IMR-90 (cell line): ENCODE measurements around the gene PRR23C. TPM values are rescaled to one million over a fixed set of nuclear protein-coding genes. Genes with fewer than 3 reads are reported as not detected.

Source experiments
- ATAC-seq: fragments of 200-7000 bp; cut with Tn5 transposase; 2 replicates; pipeline ENCODE4 v1.9.1; 2020; ENCODE audit warnings: low read depth, mild to moderate bottlenecking, moderate library complexity
- Bru-seq: library from RNA; stranded (reverse); fragments of 400-500 nt; gene quantifications from one replicate; lab custom pipeline; 2021; lab: Mats Ljungman, UMichigan
- BruChase-seq, 2 experiments: library from RNA; stranded (reverse); fragments of 400-500 nt; gene quantifications; one replicate each; lab custom pipeline; 2021; lab: Mats Ljungman, UMichigan
- BruUV-seq: library from RNA; stranded (reverse); fragments of 400-500 nt; replicated peaks from 2 replicates; lab custom pipeline; 2021; lab: Mats Ljungman, UMichigan
- CTCF ChIA-PET: fragments of 300-600 bp; formaldehyde crosslinking; extraction: SDS; loops from one replicate; lab custom pipeline; 2021; ENCODE audit warnings: antibody characterized with exemption; lab: Yijun Ruan, JAX
- POLR2A ChIA-PET: fragments of 300-600 bp; sonication (Branson Sonifier 250); formaldehyde crosslinking; loops from one replicate; lab custom pipeline; 2022; ENCODE audit warnings: antibody characterized with exemption; ENCODE audit not compliant: unreplicated experiment; lab: Charles Lee
- DNase-seq: peaks from one replicate; pipeline ENCODE4 v3.0.0; 2013
- H2AFZ ChIP-seq: replicated peaks from 2 replicates; pipeline ENCODE3; 2013; ENCODE audit warnings: low read length, mild to moderate bottlenecking; ENCODE audit not compliant: poor library complexity
- H2AK5ac ChIP-seq: 2 replicates; pipeline ENCODE4 v1.6.1; 2013; ENCODE audit warnings: low read depth, low read length, inconsistent platforms
- H2AK9ac ChIP-seq: replicated peaks from 2 replicates; pipeline ENCODE3; 2013; ENCODE audit warnings: mild to moderate bottlenecking, low read depth, low read length, moderate library complexity; ENCODE audit not compliant: poor library complexity
- H2BK120ac ChIP-seq: 2 replicates; pipeline ENCODE4 v1.6.1; 2013; ENCODE audit warnings: low read depth, low read length, inconsistent platforms
- H2BK15ac ChIP-seq: 3 replicates; pipeline ENCODE4 v1.6.1; 2013; ENCODE audit warnings: low read depth, low read length, inconsistent platforms
- H2BK20ac ChIP-seq: 2 replicates; pipeline ENCODE4 v1.6.1; 2013; ENCODE audit warnings: low read depth, mild to moderate bottlenecking, inconsistent platforms, low read length, moderate library complexity
- H2BK5ac ChIP-seq: 2 replicates; pipeline ENCODE4 v1.6.1; 2013; ENCODE audit warnings: mild to moderate bottlenecking, low read depth, low read length, inconsistent platforms; ENCODE audit not compliant: poor library complexity, severe bottlenecking
- H3K14ac ChIP-seq: replicated peaks from 2 replicates; pipeline ENCODE4 v1.6.1; 2013; ENCODE audit warnings: low read depth, low read length, inconsistent platforms
- H3K18ac ChIP-seq: 2 replicates; pipeline ENCODE4 v1.6.1; 2013; ENCODE audit warnings: low read depth, low read length, control low read depth
- H3K23ac ChIP-seq: 2 replicates; pipeline ENCODE4 v1.6.1; 2013; ENCODE audit warnings: low read depth, low read length, inconsistent platforms
- H3K27ac ChIP-seq: 2 replicates; pipeline ENCODE4 v1.5.1; 2013; ENCODE audit warnings: mild to moderate bottlenecking, control low read depth, low read length; ENCODE audit not compliant: insufficient read depth
- H3K27me3 ChIP-seq: 2 replicates; pipeline ENCODE4 v1.6.1; 2013; ENCODE audit warnings: low read length; ENCODE audit not compliant: control insufficient read depth, insufficient read depth
- H3K36me3 ChIP-seq: 2 replicates; pipeline ENCODE4 v1.6.1; 2013; ENCODE audit warnings: low read length, mixed read lengths; ENCODE audit not compliant: control insufficient read depth, insufficient read depth
- H3K4ac ChIP-seq: 2 replicates; pipeline ENCODE4 v1.6.1; 2013; ENCODE audit warnings: low read depth, low read length, inconsistent platforms
- H3K4me1 ChIP-seq: 2 replicates; pipeline ENCODE4 v1.6.1; 2013; ENCODE audit warnings: low read length, mixed read lengths; ENCODE audit not compliant: control insufficient read depth, insufficient read depth
- H3K4me2 ChIP-seq: 2 replicates; pipeline ENCODE4 v1.6.1; 2013; ENCODE audit warnings: low read depth, mild to moderate bottlenecking, control low read depth, low read length, moderate library complexity
- H3K4me3 ChIP-seq: 2 replicates; pipeline ENCODE4 v1.5.1; 2013; ENCODE audit warnings: low read depth, mild to moderate bottlenecking, control low read depth, low read length, moderate library complexity; ENCODE audit not compliant: insufficient read depth
- H3K56ac ChIP-seq: 2 replicates; pipeline ENCODE4 v1.6.1; 2013; ENCODE audit warnings: low read length, inconsistent platforms; ENCODE audit not compliant: insufficient read depth; ENCODE audit errors: extremely low read depth
- H3K79me1 ChIP-seq, 2 experiments: 2 replicates each; pipeline ENCODE4 v1.6.1; 2013; ENCODE audit warnings: low read length in 2 of 2, inconsistent platforms in 1 of 2, low read depth in 1 of 2
- H3K9ac ChIP-seq: 2 replicates; pipeline ENCODE4 v1.6.1; 2013; ENCODE audit warnings: low read depth, low read length, control low read depth
- H3K9me1 ChIP-seq: 2 replicates; pipeline ENCODE4 v1.6.1; 2013; ENCODE audit warnings: low read length, inconsistent platforms; ENCODE audit not compliant: insufficient read depth
- H3K9me3 ChIP-seq: 2 replicates; pipeline ENCODE4 v1.6.1; 2013; ENCODE audit warnings: low read length; ENCODE audit not compliant: control insufficient read depth, insufficient read depth
- H4K20me1 ChIP-seq: 2 replicates; pipeline ENCODE4 v1.6.1; 2013; ENCODE audit warnings: low read length, inconsistent platforms; ENCODE audit not compliant: insufficient read depth
- H4K5ac ChIP-seq: 2 replicates; pipeline ENCODE4 v1.6.1; 2013; ENCODE audit warnings: mild to moderate bottlenecking, low read depth, low read length, control low read depth
- H4K8ac ChIP-seq, 2 experiments: 2 replicates each; pipeline ENCODE4 v1.6.1; 2013; ENCODE audit warnings: low read depth in 2 of 2, low read length in 2 of 2, control low read depth in 1 of 2, inconsistent platforms in 1 of 2
- H4K91ac ChIP-seq: 2 replicates; pipeline ENCODE4 v1.6.1; 2013; ENCODE audit warnings: low read depth, low read length, inconsistent platforms; ENCODE audit not compliant: insufficient read depth
- BHLHE40 ChIP-seq: fragments of 150-350 bp; IDR thresholded peaks from 2 replicates; pipeline ENCODE4 v1.6.1; 2016; ENCODE audit warnings: mild to moderate bottlenecking, low read depth, low read length
- CHD1 ChIP-seq: IDR thresholded peaks from 2 replicates; pipeline ENCODE4 v1.6.1; 2012; ENCODE audit warnings: low read depth, low read length, improper control_type of control experiment
- ELK1 ChIP-seq: fragments of 150-350 bp; IDR thresholded peaks from 2 replicates; pipeline ENCODE4 v1.6.1; 2016; ENCODE audit warnings: low read depth, mild to moderate bottlenecking, low read length, moderate library complexity, borderline replicate concordance
- MAFK ChIP-seq: IDR thresholded peaks from 2 replicates; pipeline ENCODE4 v1.6.1; 2012; ENCODE audit warnings: low read depth, low read length, improper control_type of control experiment
- MAZ ChIP-seq: IDR thresholded peaks from 2 replicates; pipeline ENCODE4 v1.6.1; 2012; ENCODE audit warnings: low read depth, mild to moderate bottlenecking, low read length, improper control_type of control experiment, moderate library complexity, borderline replicate concordance
- NFE2L2 ChIP-seq: fragments of 150-350 bp; IDR thresholded peaks from 2 replicates; pipeline ENCODE4 v1.6.1; 2016; ENCODE audit warnings: low read depth, mild to moderate bottlenecking, low read length
- POLR2A ChIP-seq: IDR thresholded peaks from 2 replicates; pipeline ENCODE4 v1.6.1; 2012; ENCODE audit warnings: mild to moderate bottlenecking, low read depth, low read length
- RAD21 ChIP-seq: IDR thresholded peaks from 2 replicates; pipeline ENCODE4 v1.6.1; 2012; ENCODE audit warnings: low read length, improper control_type of control experiment
- RFX5 ChIP-seq: IDR thresholded peaks from 2 replicates; pipeline ENCODE4 v1.8.0; 2012; ENCODE audit warnings: low read depth, mild to moderate bottlenecking, low read length, moderate library complexity
- WGBS, 2 experiments: methylation state at CpG; one replicate each; pipeline versions ENCODE4 v1.1.5 to v1.1.7; 2013; ENCODE audit warnings: missing lambda C conversion rate in 2 of 2; ENCODE audit not compliant: insufficient read length in 1 of 2; ENCODE audit errors: extremely low coverage in 2 of 2; 5-methylcytosine and 5-hydroxymethylcytosine counted together
- dilution Hi-C: fragments of 300-500 bp; cut with HindIII; formaldehyde crosslinking; loops from one replicate; pipeline ENCODE4 v1.14.3; 2018; ENCODE audit warnings: low sequenced_read_pairs; ENCODE audit not compliant: unreplicated experiment
- in situ Hi-C: fragments of 300-500 bp; cut with MboI; formaldehyde crosslinking; loops from 3 replicates; pipeline ENCODE4 v1.14.3; 2019; ENCODE audit warnings: low sequenced_read_pairs, inconsistent platforms, mixed read lengths
- intact Hi-C: fragments of 100-400 bp; cut with micrococcal nuclease; formaldehyde crosslinking; loops from 2 replicates; pipeline ENCODE4 v1.10.0; 2022
- long read RNA-seq: library from polyadenylated mRNA; unstranded; transcript quantifications from one replicate; pipeline ENCODE4 v2.0.0, GENCODE V29; 2021; ENCODE audit not compliant: unreplicated experiment
- polyA plus RNA-seq, 3 experiments: library from polyadenylated mRNA; depleted of rRNA; stranded (reverse); fragments of >200 nt; gene quantifications; 2 replicates each; pipeline ENCODE4 v1.2.3, GENCODE V29; 2012; ENCODE audit warnings: low replicate concordance in 1 of 3
- total RNA-seq: library from RNA; depleted of rRNA; stranded (reverse); fragments of >200 nt; gene quantifications from 2 replicates; pipeline ENCODE4 v1.2.3, GENCODE V29; 2012; rRNA removed
- TF ChIP-seq, protein P1 (sequence below): conservative IDR thresholded peaks from 2 replicates; pipeline ENCODE4 v1.5.1; 2012; ENCODE audit warnings: mild to moderate bottlenecking, low read depth, low read length, improper control_type of control experiment

Gene PRR23C
- not detected in 2 replicates for total RNA-seq
- not detected in 2 replicates for polyA plus RNA-seq (2012; rRNA removed)
- not detected in 2 replicates for polyA plus RNA-seq (2012; cell fraction: cytosol; rRNA removed)
- not detected in 2 replicates for polyA plus RNA-seq (2012; cell fraction: nucleus; rRNA removed; ENCODE audit: low replicate concordance)
- not detected for Bru-seq, nascent RNA
- not detected for BruChase-seq, experiment 1, labeled RNA remaining after a 6-hour chase
- not detected for BruChase-seq, experiment 2, labeled RNA remaining after a 2-hour chase
- long read RNA-seq = 0 reads

DNA sequence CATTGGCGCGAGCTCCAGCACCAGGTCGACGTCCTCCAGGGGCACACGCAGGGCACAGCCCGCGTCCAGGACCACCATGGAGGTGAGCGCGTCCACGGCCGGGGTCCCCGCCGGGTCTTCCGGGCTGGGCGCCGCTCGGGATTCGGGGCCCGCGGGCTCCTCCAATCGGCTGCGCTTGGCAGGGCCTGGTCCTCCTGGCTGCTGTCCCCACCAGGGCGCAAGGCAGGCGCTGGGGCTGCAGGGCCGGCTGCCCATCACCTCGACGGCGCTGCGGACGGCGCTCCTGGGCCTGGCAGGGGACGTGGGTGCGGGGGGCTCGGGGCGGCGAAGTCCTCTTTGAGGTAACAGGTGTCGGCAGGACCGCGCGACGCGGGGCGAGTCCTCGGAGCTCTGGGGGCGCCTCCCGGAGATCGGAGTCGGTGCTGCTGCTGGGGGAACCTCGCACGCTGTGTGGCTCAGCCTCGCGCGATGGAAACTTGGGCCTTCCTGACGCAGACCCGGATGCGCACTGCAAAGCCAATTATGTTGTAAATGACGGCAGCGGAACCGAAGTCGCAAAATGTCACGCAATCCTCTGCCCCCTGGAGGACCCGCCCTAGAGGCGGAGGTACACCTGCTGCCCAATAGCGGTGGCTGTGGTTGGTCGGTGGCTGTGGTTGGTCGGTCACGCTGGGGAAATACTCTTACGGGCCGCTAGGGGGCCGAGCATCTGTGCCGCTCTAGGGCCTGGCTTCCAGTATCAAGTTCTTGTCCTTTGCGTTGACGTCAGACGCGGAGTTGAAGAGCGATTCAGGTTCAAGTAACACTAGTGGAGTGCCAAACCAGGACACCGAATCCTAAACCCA lies at the start of gene PRR23C:
Gene PRR23C (minus strand): TSS at position 527 of the 845 bp plus-strand sequence. CDS start 272 bp downstream, at position 255.
- DNase-seq (no peak), ATAC-seq (no peak)
- Histone ChIP-seq H3K4ac (no peak within 1 kb of the TSS), H4K8ac (no peak within 1 kb of the TSS), H3K4me2 (no peak within 1 kb of the TSS), H3K18ac (no peak within 1 kb of the TSS), H4K91ac (no peak within 1 kb of the TSS), H3K56ac (no peak within 1 kb of the TSS), H2AK9ac (no peak within 1 kb of the TSS), H3K9me1 (no peaks in the 10 kb centered on the region), H2BK5ac (no peak within 1 kb of the TSS), H3K4me3 (no peak within 1 kb of the TSS), H3K79me1 (no peaks in the 10 kb centered on the region), H2AK5ac (no peak within 1 kb of the TSS), H2AFZ (no peak within 1 kb of the TSS), H4K5ac (no peak within 1 kb of the TSS), H2BK120ac (no peak within 1 kb of the TSS), H3K4me1 (no peaks in the 10 kb centered on the region), H3K23ac (no peak within 1 kb of the TSS), H2BK20ac (no peak within 1 kb of the TSS), H3K9me3 (peaks cover 10% of the 10 kb centered on the region; the same call in 1 of the 2 replicates), H3K36me3 (no peaks in the 10 kb centered on the region), H2BK15ac (no peak within 1 kb of the TSS), H3K27me3 (no peaks in the 10 kb centered on the region), H3K9ac (no peak within 1 kb of the TSS), H3K14ac (no peak within 1 kb of the TSS), H3K27ac (no peak within 1 kb of the TSS), H4K20me1 (no peaks in the 10 kb centered on the region)
- BruUV-seq = no TSS peak
- 69% methylated on average over 41 of the region's 77 CpGs; no CpG with 5 or more reads in 1 of the 2 experiments for WGBS, 2 experiments
- intact Hi-C loops = no loop called here
- dilution Hi-C loops = no loop called here
- POLR2A ChIA-PET = no interaction called here
- in situ Hi-C loops = no loop called here
- CTCF ChIA-PET = no interaction called here
- TF ChIP-seq, protein P1, sequence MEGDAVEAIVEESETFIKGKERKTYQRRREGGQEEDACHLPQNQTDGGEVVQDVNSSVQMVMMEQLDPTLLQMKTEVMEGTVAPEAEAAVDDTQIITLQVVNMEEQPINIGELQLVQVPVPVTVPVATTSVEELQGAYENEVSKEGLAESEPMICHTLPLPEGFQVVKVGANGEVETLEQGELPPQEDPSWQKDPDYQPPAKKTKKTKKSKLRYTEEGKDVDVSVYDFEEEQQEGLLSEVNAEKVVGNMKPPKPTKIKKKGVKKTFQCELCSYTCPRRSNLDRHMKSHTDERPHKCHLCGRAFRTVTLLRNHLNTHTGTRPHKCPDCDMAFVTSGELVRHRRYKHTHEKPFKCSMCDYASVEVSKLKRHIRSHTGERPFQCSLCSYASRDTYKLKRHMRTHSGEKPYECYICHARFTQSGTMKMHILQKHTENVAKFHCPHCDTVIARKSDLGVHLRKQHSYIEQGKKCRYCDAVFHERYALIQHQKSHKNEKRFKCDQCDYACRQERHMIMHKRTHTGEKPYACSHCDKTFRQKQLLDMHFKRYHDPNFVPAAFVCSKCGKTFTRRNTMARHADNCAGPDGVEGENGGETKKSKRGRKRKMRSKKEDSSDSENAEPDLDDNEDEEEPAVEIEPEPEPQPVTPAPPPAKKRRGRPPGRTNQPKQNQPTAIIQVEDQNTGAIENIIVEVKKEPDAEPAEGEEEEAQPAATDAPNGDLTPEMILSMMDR = no peak
- TF ChIP-seq POLR2A (no peak), MAZ (no peak), ELK1 (no peak), CHD1 (no peak), MAFK (no peak), RFX5 (no peak), RAD21 (no peak), BHLHE40 (no peak), NFE2L2 (no peak)
